Measurements from ENCODE around the gene PIPOX. TPM values are rescaled to one million over a fixed set of nuclear protein-coding genes. Genes with fewer than 3 reads are reported as not detected.

The PIPOX gene
- total and polyA plus RNA-seq, 4 donors, result 1.6 to 2.4 (median 2.0) TPM

DNA sequence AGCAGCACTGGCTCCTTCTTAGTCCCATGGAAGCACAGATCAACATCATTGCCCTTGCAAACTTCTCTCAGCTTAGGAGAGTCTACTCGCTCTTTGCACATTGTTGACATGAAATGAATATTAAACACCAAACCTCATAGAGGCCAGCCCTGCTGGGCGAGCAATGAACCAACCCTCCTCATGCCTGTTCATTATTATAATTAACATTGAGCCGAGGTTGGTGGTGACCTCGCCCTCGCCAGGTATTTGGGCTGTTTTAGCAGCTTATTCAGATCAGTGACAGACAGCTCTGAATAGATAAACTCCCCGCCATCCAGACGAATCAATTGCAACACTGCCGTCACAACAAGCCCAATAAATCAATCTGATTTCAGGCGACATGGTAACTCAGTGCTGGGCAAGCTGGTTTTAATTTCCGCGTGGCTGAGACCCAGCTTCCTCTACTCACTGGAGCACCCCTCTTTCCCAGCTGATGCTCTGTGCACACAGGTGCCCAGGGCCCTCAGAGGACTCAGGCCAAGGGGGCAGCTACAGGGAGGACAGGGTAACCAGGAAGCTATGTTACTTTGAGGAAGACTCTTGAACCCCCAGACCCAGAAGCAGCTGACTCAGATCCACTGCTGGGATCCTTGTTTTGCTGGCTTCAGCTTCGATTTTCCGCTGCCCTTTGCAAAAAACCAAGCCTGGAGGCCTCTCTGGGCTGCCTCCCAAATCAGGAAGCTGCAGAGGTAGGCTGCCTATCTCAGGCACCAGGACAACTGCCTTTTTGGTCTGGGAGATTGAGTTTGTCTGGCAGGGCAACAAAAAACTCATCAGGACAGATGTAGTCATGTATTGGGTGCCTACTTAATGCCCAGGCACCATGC, 26.4 kb upstream of the PIPOX start:
- Histone ChIP-seq H3K36me3 (ENCODE audit: control insufficient read depth in 1 of 2, insufficient read depth in 2 of 2, low read length in 1 of 2) (no peaks in the 10 kb centered on the region), H3K27ac (ENCODE audit: low read depth in 1 of 2, low read length in 2 of 2) (no peak overlapping the region), H3K9me3 (ENCODE audit: control insufficient read depth, low read length) (no peaks in the 10 kb centered on the region), H3K4me1 (ENCODE audit: control insufficient read depth in 1 of 2, insufficient read depth in 2 of 2, low read length in 2 of 2) (no peaks in the 10 kb centered on the region), H3K27me3 (ENCODE audit: control insufficient read depth in 1 of 2, insufficient read depth in 2 of 2, low read length in 1 of 2) (no peaks in the 10 kb centered on the region), H3K4me3 (ENCODE audit: low read length in 2 of 2) (no peak overlapping the region)
- WGBS, 2 donors, result 58 to 61% methylated on average over 13 of the region's 13 CpGs
- no peak for ATAC-seq (ENCODE audit: low FRiP score)
- DNase-seq, result no peak
- intact Hi-C loops (cut with DNase I), result no loop called here

DNA sequence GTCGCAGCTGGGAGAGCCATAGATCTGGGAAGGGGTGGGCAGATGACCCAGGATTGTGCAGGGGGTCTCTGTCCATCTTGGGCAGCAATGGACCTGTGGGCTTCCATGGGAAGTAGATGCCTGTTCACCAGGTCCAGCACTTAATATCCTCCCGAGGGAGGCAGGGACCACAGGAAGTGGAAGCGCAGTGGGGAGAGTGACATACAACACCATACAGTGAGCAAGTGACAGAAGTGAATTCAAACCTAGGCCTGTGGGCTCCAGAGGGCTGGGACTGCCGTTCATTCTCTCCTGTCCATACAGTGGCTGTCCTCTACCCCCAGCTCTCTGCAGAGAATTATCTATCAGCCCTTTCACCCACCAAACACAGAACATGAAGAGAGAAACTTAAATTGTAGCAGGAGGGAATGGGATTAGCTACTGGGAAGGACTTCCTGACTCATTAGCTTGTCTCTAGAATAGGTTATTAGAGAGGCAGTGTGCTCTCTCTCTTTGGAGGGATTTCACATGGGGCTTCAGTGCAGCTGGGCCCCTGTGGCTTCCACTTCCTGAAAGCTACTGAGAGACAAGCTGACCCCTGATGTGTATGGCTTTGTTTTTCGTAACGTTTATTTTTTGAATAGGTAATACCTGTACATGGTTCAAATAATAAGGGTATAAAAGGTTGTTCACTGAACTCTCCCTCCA, 24.0 kb upstream of the PIPOX start:
- intact Hi-C loops (cut with DNase I), result no loop called here
- Histone ChIP-seq H3K9me3 (ENCODE audit: control insufficient read depth, low read length) (no peaks in the 10 kb centered on the region), H3K4me1 (ENCODE audit: control insufficient read depth in 1 of 2, insufficient read depth in 2 of 2, low read length in 2 of 2) (no peaks in the 10 kb centered on the region), H3K36me3 (ENCODE audit: control insufficient read depth in 1 of 2, insufficient read depth in 2 of 2, low read length in 1 of 2) (no peaks in the 10 kb centered on the region), H3K27me3 (ENCODE audit: control insufficient read depth in 1 of 2, insufficient read depth in 2 of 2, low read length in 1 of 2) (no peaks in the 10 kb centered on the region), H3K27ac (ENCODE audit: low read depth in 1 of 2, low read length in 2 of 2) (no peak overlapping the region), H3K4me3 (ENCODE audit: low read length in 2 of 2) (no peak overlapping the region)
- DNase-seq, result no peak
- 40 to 43% methylated on average over 6 of the region's 6 CpGs for WGBS, 2 donors
- no peak for ATAC-seq (ENCODE audit: low FRiP score)

DNA sequence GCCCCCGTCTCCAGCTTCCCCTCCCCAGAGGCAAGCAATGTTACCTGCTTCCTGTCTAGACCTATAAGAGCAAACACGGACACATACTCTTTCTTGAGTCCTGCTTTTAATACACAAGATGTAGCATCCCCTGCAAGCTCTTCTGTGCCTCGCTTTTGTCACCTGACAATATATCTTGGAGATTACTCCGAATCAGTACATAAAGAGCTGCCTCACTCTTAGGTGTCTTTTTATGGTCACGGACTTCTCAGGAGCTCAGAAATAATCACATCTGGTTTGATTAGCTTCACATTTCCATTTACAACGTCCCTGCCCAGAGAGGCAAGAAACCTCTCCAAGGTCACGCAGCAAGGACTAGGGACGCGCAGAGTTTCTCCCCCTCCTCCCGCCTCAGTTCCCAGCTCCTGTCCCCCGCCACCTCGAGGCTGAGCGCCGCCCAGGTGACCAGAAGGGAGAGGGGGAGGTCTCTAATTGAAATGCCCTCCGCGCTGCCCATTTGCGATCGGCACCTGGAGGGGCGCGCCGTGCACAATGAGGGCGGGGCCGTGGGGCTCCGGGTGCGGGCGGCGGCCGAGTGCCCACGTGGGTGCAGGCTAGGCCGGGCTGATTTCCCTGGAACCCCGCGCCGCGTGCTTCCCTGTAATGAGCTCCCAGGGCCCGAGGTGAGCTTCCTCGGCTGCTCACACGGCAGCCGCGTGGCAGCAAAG, 23.3 kb upstream of the PIPOX start:
- ATAC-seq (ENCODE audit: low FRiP score), result no peak

DNA sequence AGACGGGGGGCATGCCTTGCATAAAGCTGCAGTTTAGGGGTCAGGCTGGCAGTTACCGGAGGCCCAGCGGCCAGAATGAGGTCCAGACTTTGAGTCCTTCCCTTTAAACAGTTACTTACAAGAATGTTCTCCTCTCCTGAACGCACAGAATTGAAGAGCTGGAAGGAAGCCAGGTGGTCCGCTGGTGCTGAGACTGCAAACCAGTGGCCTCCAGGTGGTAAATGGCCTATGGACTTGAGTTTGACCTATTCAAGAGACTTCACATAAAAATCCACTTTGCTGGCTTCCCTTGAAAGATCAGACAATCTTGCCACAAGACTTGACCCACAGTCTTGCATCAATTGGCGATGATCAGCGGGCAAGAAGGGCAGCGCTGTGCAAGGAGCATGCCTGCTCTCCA, 22.4 kb upstream of the PIPOX start:
- ATAC-seq (ENCODE audit: low FRiP score), result no peak
- Histone ChIP-seq H3K36me3 (ENCODE audit: control insufficient read depth in 1 of 2, insufficient read depth in 2 of 2, low read length in 1 of 2) (no peaks in the 10 kb centered on the region), H3K4me1 (ENCODE audit: control insufficient read depth in 1 of 2, insufficient read depth in 2 of 2, low read length in 2 of 2) (no peaks in the 10 kb centered on the region), H3K27ac (ENCODE audit: low read depth in 1 of 2, low read length in 2 of 2) (no peak overlapping the region), H3K9me3 (ENCODE audit: control insufficient read depth, low read length) (no peaks in the 10 kb centered on the region), H3K27me3 (ENCODE audit: control insufficient read depth in 1 of 2, insufficient read depth in 2 of 2, low read length in 1 of 2) (no peaks in the 10 kb centered on the region), H3K4me3 (ENCODE audit: low read length in 2 of 2) (no peak overlapping the region)
- 65 to 66% methylated on average over 8 of the region's 8 CpGs for WGBS, 2 donors
- DNase-seq, result no peak
- intact Hi-C loops (cut with DNase I), result no loop called here

More for the DNA sequence above, 23.3 kb upstream of the PIPOX start:
- H3K4me1 ChIP-seq (ENCODE audit: control insufficient read depth in 1 of 2, insufficient read depth in 2 of 2, low read length in 2 of 2), result no peaks in the 10 kb centered on the region
- intact Hi-C loops (cut with DNase I), result no loop called here
- no peak overlapping the region for H3K4me3 ChIP-seq (ENCODE audit: low read length in 2 of 2)
- no peak overlapping the region for H3K27ac ChIP-seq (ENCODE audit: low read depth in 1 of 2, low read length in 2 of 2)
- no peaks in the 10 kb centered on the region for H3K36me3 ChIP-seq (ENCODE audit: control insufficient read depth in 1 of 2, insufficient read depth in 2 of 2, low read length in 1 of 2)
- H3K9me3 ChIP-seq (ENCODE audit: control insufficient read depth, low read length), result no peaks in the 10 kb centered on the region
- H3K27me3 ChIP-seq (ENCODE audit: control insufficient read depth in 1 of 2, insufficient read depth in 2 of 2, low read length in 1 of 2), result no peaks in the 10 kb centered on the region
- WGBS, 2 donors, result 6 to 9% methylated on average over 22 to 39 of the region's 39 CpGs
- DNase-seq, result no peak

DNA sequence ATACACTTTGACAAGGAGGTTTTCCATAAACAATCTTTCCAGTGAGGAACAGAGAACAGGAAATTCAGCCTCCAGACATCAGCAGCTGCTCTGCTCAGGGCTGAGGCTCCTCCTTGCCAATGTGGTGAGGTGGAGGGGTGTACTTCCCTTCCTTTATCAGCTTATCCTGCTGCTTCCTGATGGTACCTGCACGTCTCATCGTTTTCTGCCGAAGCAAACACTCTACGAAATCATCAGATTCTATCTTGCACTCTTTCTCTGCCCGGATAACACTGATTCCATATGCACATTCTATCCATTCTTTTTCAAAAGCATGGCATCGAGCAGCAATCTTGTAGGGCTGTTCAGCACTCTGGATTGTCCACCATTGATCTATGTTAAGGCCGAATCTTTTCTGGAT, 21.7 kb upstream of the PIPOX start:
- intact Hi-C loops (cut with DNase I), result no loop called here
- Histone ChIP-seq H3K4me3 (ENCODE audit: low read length in 2 of 2) (no peak overlapping the region), H3K27ac (ENCODE audit: low read depth in 1 of 2, low read length in 2 of 2) (no peak overlapping the region), H3K4me1 (ENCODE audit: control insufficient read depth in 1 of 2, insufficient read depth in 2 of 2, low read length in 2 of 2) (no peaks in the 10 kb centered on the region), H3K36me3 (ENCODE audit: control insufficient read depth in 1 of 2, insufficient read depth in 2 of 2, low read length in 1 of 2) (no peaks in the 10 kb centered on the region), H3K27me3 (ENCODE audit: control insufficient read depth in 1 of 2, insufficient read depth in 2 of 2, low read length in 1 of 2) (no peaks in the 10 kb centered on the region), H3K9me3 (ENCODE audit: control insufficient read depth, low read length) (no peaks in the 10 kb centered on the region)
- ATAC-seq (ENCODE audit: low FRiP score) (no peak), DNase-seq (no peak)
- WGBS, 2 donors, result 78 to 82% methylated on average over 7 of the region's 7 CpGs

DNA sequence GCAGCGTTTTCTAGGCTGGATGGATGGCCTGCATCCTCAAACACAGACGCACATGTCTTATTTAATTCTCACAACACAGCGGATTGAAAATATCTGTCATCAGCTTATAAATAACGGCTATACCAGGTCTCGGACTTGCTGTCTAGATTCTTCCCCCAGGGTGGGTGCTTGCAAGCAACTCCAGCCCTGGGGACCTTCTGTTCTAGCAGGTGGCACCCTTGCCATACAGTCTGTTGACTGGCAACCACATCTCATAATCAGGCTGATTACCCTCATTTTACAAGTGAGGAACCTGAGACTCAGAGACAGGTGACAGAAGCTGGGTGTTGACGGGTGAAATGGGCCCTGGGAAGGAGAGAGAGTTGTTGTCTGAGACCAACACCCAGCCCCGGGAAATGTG, 20.9 kb upstream of the PIPOX start:
- Histone ChIP-seq H3K9me3 (ENCODE audit: control insufficient read depth, low read length) (no peaks in the 10 kb centered on the region), H3K4me1 (ENCODE audit: control insufficient read depth in 1 of 2, insufficient read depth in 2 of 2, low read length in 2 of 2) (no peaks in the 10 kb centered on the region), H3K4me3 (ENCODE audit: low read length in 2 of 2) (no peak overlapping the region), H3K27me3 (ENCODE audit: control insufficient read depth in 1 of 2, insufficient read depth in 2 of 2, low read length in 1 of 2) (no peaks in the 10 kb centered on the region), H3K36me3 (ENCODE audit: control insufficient read depth in 1 of 2, insufficient read depth in 2 of 2, low read length in 1 of 2) (no peaks in the 10 kb centered on the region), H3K27ac (ENCODE audit: low read depth in 1 of 2, low read length in 2 of 2) (no peak overlapping the region)
- intact Hi-C loops (cut with DNase I), result no loop called here
- no peak for DNase-seq
- WGBS, 2 donors, result 82 to 88% methylated on average over 7 of the region's 7 CpGs
- ATAC-seq (ENCODE audit: low FRiP score), result no peak

DNA sequence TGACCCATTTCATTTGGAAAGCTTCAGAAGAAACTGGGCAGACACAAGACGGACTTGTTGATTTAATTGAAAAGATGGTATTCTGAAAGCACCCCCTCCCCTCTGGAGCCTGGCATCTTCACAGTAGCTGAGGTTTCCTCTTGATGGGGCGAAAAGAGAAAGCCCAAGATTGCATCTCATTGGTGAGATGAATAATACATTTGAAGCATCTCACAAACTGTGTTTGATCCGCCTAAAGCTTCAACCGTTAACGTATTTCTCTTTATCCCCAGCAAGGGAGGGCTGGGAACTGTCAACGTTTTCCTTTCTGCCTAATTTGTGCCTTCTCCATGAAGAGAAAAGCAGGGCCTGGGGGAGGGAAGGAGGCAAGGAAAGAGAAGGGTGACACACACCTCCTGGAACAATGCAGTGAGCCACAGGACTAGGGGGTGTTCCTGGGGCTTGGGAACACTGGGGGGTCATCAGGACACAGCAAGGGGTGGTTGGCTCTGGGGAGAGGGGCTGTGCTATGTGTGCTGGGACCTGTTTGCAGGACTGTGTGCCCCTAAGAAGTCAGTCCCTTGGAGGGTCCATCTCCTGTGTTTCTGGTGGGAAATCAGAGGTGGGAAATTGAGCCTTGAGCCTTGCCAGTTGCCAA, 18.5 kb upstream of the PIPOX start:
- intact Hi-C loops (cut with DNase I), result no loop called here
- Histone ChIP-seq H3K36me3 (ENCODE audit: control insufficient read depth in 1 of 2, insufficient read depth in 2 of 2, low read length in 1 of 2) (no peaks in the 10 kb centered on the region), H3K4me3 (ENCODE audit: low read length in 2 of 2) (no peak overlapping the region), H3K27ac (ENCODE audit: low read depth in 1 of 2, low read length in 2 of 2) (no peak overlapping the region), H3K9me3 (ENCODE audit: control insufficient read depth, low read length) (no peaks in the 10 kb centered on the region), H3K4me1 (ENCODE audit: control insufficient read depth in 1 of 2, insufficient read depth in 2 of 2, low read length in 2 of 2) (no peaks in the 10 kb centered on the region), H3K27me3 (ENCODE audit: control insufficient read depth in 1 of 2, insufficient read depth in 2 of 2, low read length in 1 of 2) (no peaks in the 10 kb centered on the region)
- WGBS, 2 donors, result 60 to 62% methylated on average over 6 of the region's 6 CpGs
- no peak for ATAC-seq (ENCODE audit: low FRiP score)
- DNase-seq, result no peak

DNA sequence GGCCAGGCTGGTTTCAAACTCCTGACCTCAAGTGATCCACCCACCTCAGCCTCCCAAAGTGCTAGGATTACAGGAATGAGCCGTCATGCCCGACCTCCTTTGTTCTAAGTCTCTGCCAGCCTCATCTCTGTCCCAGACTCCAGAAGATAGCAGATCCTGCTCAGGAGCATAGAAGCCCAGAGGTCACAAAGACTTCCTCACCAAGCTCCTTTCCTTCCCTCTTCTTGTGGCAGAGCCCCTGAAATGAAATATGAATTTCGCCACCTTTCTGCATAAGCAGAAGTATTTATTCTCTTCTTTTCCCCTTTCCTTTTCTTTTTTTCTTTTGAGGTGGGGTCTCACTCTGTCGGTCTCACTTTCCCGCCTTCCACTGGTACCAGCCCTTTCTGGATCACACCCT, 11.5 kb upstream of the PIPOX start:
- intact Hi-C loops (cut with DNase I), result no loop called here
- no peak for ATAC-seq (ENCODE audit: low FRiP score)
- H3K4me3 ChIP-seq (ENCODE audit: low read length in 2 of 2), result no peak overlapping the region
- peaks cover 11% of the 10 kb centered on the region for H3K9me3 ChIP-seq (ENCODE audit: control insufficient read depth, low read length)
- no peaks in the 10 kb centered on the region for H3K4me1 ChIP-seq (ENCODE audit: control insufficient read depth in 1 of 2, insufficient read depth in 2 of 2, low read length in 2 of 2)
- no peak overlapping the region for H3K27ac ChIP-seq (ENCODE audit: low read depth in 1 of 2, low read length in 2 of 2)
- WGBS, 2 donors, result 29 to 34% methylated on average over 5 of the region's 5 CpGs
- H3K36me3 ChIP-seq (ENCODE audit: control insufficient read depth in 1 of 2, insufficient read depth in 2 of 2, low read length in 1 of 2), result no peaks in the 10 kb centered on the region
- DNase-seq, result no peak
- peaks cover 0 to 5% of the 10 kb centered on the region in 2 donors for H3K27me3 ChIP-seq (ENCODE audit: control insufficient read depth in 1 of 2, insufficient read depth in 2 of 2, low read length in 1 of 2)
